Stimulated activated CD8-positive, alpha-beta memory T cell treated with anti-CD3 and anti-CD28 coated beads, Interleukin-2, amount 100 ng/mL, for 48 hours (primary cell): ENCODE results near the gene BIRC7.
A peak's percentile ranks its signal among the peaks of the same experiment; 100 is the strongest.
"Not testable (repeated sequence)": the region's sequence is repeated elsewhere in the genome, so short reads cannot be mapped to it uniquely, and the experiment has no call there.

Experiments used
- DNase-seq, 2 donors: peaks; one replicate each; pipeline ENCODE4 v3.0.0-alpha.2; 2020; ENCODE audit warnings: low read depth in 2 of 2

The BIRC7 gene

GRCh38 chr20:63208346-63208909 lies 27.3 kb upstream of the BIRC7 start:
- DNase-seq, result no peak

GRCh38 chr20:63210011-63210605 lies 25.6 kb upstream of the BIRC7 start:
- DNase-seq, result no peak

GRCh38 chr20:63212393-63212730 lies 23.3 kb upstream of the BIRC7 start:
- DNase-seq, result no peak

GRCh38 chr20:63212792-63213191 lies 22.9 kb upstream of the BIRC7 start:
- DNase-seq, result no peak

- DNase-seq, result no peak
These were observed 21.2 kb upstream of the BIRC7 start for GRCh38 chr20:63214514-63214913.

- DNase-seq, result no peak
These were observed 20.3 kb upstream of the BIRC7 start for GRCh38 chr20:63215101-63216040.

- peak; percentile 94 to 96 for DNase-seq
These were observed 19.5 kb upstream of the BIRC7 start, which contains the start of gene YTHDF1 for GRCh38 chr20:63216041-63216848. TSS of gene YTHDF1 (minus strand) at chr20:63216131. CDS start at chr20:63215892, 239 bp downstream.

- DNase-seq, result no peak
These were observed 18.7 kb upstream of the BIRC7 start for GRCh38 chr20:63216849-63217471.

GRCh38 chr20:63217706-63218105 lies 18.0 kb upstream of the BIRC7 start:
- no peak for DNase-seq

- DNase-seq, result no peak
These were observed 16.8 kb upstream of the BIRC7 start for GRCh38 chr20:63218701-63219446.

GRCh38 chr20:63219447-63219821 lies 16.3 kb upstream of the BIRC7 start:
- no peak for DNase-seq

GRCh38 chr20:63219866-63220521 lies 15.7 kb upstream of the BIRC7 start:
- no peak for DNase-seq

- DNase-seq, result no peak
These were observed 14.9 kb upstream of the BIRC7 start for GRCh38 chr20:63220696-63221399.

GRCh38 chr20:63221400-63222053 lies 14.2 kb upstream of the BIRC7 start:
- DNase-seq, result not testable (repeated sequence)

GRCh38 chr20:63222541-63222940 lies 13.2 kb upstream of the BIRC7 start:
- DNase-seq, result no peak

GRCh38 chr20:63223121-63223825 lies 12.4 kb upstream of the BIRC7 start:
- DNase-seq, result peak in 1 of 2 donors; percentile 20

GRCh38 chr20:63223826-63224207 lies 11.9 kb upstream of the BIRC7 start:
- DNase-seq, result no peak

- no peak for DNase-seq
These were observed 11.2 kb upstream of the BIRC7 start for GRCh38 chr20:63224412-63225081.
